ENCODE measurements around the gene FOXF1.

Gene FOXF1

GRCh38 chr16:86534779-86535615, 24.7 kb downstream of the FOXF1 start:
- DNase-seq (ENCODE audit: low read depth in 2 of 2): no peak

- no peak for DNase-seq (ENCODE audit: low read depth in 2 of 2)
These were observed 26.3 kb downstream of the FOXF1 start for GRCh38 chr16:86536621-86537020.

GRCh38 chr16:86537486-86537885, 27.2 kb downstream of the FOXF1 start:
- no peak for DNase-seq (ENCODE audit: low read depth in 2 of 2)

- DNase-seq (ENCODE audit: low read depth in 2 of 2): no peak
These were observed 28.0 kb downstream of the FOXF1 start for GRCh38 chr16:86538196-86538780.

DNA sequence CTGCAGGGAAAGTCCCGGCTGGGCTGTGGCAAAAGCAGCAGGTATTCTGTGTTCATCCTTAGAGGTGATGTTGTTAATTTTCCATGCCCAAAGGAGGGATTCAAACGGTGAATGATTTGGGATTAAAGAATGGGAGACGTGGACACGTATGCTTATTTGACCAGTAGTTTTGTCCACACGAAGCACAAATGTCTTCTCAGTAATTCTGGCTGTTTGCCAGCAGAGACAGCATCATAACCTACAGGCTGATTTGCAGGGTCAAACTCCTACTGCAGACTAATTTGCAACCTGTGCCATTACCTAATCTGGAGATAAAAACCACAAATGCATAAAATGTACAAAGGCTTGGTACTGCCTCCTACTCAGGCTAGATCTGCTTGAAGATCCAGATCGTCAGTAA, 30.6 kb downstream of the FOXF1 start:
- DNase-seq (ENCODE audit: low read depth in 2 of 2): no peak

- no peak for DNase-seq (ENCODE audit: low read depth in 2 of 2)
These were observed 31.2 kb downstream of the FOXF1 start for GRCh38 chr16:86541560-86541959.

DNA sequence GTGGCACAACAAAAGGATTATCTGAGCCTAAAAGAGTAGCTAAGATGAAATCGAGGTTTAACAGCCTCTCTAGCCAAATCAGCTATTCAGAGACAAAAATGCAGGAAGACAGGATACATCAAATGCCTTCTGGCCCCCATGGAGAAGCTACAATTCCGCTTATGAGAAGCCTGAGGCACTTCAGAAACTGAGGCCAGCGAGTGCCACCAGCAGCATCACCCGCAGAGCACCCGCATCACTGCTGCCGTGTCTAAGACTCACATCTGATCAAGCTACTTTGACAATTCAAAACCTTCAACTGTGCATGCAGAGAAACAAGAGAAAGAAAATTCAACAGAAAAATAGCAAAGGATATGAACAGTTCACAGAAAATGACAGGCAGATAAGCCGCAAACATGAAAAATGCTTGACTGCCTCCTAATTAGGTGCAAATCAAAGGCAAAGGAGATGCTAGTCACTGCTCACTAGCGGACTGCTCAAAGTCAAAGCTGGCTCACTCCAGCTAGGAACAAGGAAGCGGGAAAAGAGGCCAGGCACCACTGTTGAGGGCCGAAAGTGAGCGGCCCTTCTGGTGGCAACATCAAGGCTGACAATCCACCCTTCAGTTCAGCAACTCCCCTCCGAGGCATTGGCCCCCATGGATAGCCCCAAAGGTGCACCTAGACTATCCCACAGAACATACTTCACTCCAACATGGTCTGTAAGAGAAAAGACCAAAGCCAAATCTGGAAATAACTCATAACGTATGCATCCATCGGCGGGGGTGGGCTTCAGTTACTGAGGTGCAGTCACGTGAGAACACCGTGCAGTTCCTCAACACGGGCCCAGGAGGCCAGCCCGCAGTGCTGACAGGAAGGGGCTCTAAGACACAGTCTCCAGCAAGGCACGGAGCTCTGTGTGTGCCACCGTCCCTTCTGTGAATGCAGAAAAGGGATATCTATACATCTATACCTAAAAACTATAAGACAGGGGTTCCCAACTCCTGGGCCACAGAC, 32.7 kb downstream of the FOXF1 start:
- no peak for DNase-seq (ENCODE audit: low read depth in 2 of 2)

GRCh38 chr16:86545481-86545880, 35.2 kb downstream of the FOXF1 start:
- no peak for DNase-seq (ENCODE audit: low read depth in 2 of 2)

- no peak for DNase-seq (ENCODE audit: low read depth in 2 of 2)
These were observed 35.8 kb downstream of the FOXF1 start for GRCh38 chr16:86545954-86546637.

DNA sequence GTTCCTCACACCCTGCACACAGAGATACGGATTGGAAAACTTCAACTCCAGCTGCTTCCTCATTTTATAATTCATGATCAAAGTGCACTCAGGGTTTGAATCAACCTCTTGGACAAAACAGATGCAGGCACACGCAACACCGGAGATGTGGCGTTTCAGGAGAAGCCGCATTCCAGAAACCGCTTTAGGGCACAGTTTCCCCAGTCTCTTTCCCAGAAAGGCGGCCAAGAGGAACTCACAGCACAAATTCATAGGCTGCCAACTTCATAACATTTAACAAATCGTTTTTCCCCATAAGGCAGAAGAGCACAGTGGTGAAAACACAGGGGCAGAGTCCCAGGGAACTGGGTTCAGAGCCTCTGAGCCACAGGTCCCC, 36.3 kb downstream of the FOXF1 start:
- no peak for DNase-seq (ENCODE audit: low read depth in 2 of 2)

DNA sequence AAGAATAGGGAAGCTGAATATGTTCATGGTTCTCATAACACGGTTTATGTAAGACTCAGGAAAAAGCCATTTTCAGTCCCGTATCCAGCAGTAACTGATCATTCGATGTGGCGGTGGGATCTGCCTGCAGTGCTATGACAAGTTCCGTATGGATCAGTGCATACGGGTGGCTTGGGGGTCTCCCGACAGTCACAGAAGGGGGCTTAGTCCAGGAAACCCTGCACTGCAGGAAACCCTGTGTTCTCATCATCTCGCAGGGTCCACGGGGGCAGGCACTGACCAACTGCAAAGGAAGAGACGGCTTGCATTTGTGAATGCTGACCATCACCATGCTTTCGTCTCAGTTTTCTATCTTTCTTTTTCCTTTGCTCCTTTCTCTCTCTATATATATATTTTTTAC, 37.0 kb downstream of the FOXF1 start:
- no peak for DNase-seq (ENCODE audit: low read depth in 2 of 2)

GRCh38 chr16:86549076-86549892, 39.0 kb downstream of the FOXF1 start:
- no peak for DNase-seq (ENCODE audit: low read depth in 2 of 2)

- DNase-seq (ENCODE audit: low read depth in 2 of 2): no peak
These were observed 39.5 kb downstream of the FOXF1 start for GRCh38 chr16:86549893-86550190.

DNA sequence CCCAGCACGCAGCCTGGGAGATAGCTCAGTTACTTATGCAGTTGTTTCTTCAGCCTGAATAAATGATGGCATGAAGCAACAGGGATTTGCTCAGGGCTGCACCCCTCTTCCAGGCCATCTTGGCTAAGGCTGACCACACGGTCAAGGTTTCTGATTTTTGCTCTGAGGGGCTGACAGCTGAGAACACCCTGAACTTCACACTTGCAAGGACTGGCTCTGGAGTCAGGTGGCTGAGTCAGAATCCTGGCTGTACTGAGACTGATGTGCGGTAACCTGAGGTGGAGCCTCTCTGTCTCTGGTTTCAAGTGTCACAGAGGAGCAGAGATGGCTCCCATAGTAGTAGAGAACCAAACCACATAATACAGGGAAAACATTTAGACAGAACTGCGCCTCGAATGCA, 40.0 kb downstream of the FOXF1 start:
- DNase-seq (ENCODE audit: low read depth in 2 of 2): no peak

- no peak for DNase-seq (ENCODE audit: low read depth in 2 of 2)
These were observed 43.0 kb downstream of the FOXF1 start for GRCh38 chr16:86553356-86553755.

DNA sequence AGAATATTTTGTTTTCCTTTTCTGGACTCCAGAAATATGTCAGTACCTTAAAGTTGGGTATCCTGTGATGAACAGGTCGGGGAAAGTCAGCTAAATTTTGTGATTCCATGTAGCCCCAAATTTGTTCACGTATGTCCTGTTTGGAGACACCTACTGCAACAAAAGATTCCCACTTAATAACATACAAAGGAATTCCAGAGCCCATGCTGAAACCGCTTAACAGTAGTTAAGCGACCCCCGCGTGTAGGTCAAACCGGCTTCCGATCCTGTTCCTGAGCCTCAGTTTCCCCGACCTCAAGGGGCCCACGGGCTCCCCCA, 44.2 kb downstream of the FOXF1 start:
- no peak for DNase-seq (ENCODE audit: low read depth in 2 of 2)

- peak; percentile 85 to 94 for DNase-seq (ENCODE audit: low read depth in 2 of 2)
These were observed 44.8 kb downstream of the FOXF1 start, which contains the start of gene MTHFSD for GRCh38 chr16:86554917-86555703. Gene MTHFSD, minus strand, starts transcription at chr16:86555235. Its CDS starts 51 bp downstream, at chr16:86555184.

DNA sequence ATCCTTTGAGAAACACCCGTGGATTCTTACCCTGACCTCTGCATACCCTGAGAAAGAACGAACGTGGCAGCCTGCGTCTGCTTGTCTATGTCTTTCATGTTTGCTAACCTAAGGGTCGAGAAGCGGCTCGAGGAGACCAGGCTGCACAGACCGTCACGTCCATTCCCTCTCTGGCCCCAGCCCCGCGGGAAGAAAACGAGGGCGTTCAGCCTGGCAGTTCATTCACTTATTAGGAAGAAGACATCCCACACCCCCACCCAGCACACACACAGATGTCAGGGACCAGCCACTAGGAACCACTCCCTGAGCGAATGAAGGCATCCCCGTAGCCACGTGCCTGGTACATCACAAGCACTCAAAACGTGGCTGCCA, 45.4 kb downstream of the FOXF1 start:
- no peak for DNase-seq (ENCODE audit: low read depth in 2 of 2)

GRCh38 chr16:86556576-86556975, 46.2 kb downstream of the FOXF1 start:
- DNase-seq (ENCODE audit: low read depth in 2 of 2): no peak

- DNase-seq (ENCODE audit: low read depth in 2 of 2): no peak
These were observed 47.3 kb downstream of the FOXF1 start for GRCh38 chr16:86557587-86557986.
